ENCODE data around the gene MED10. TPM values are rescaled to one million over a fixed set of nuclear protein-coding genes. Genes with fewer than 3 reads are reported as not detected.
"Not testable (repeated sequence)": the region's sequence is repeated elsewhere in the genome, so short reads cannot be mapped to it uniquely, and the experiment has no call there.

Gene MED10
- polyA plus RNA-seq, 1 of the 3 experiments (the other 2 are of a cell fraction): 75.9 TPM

DNA sequence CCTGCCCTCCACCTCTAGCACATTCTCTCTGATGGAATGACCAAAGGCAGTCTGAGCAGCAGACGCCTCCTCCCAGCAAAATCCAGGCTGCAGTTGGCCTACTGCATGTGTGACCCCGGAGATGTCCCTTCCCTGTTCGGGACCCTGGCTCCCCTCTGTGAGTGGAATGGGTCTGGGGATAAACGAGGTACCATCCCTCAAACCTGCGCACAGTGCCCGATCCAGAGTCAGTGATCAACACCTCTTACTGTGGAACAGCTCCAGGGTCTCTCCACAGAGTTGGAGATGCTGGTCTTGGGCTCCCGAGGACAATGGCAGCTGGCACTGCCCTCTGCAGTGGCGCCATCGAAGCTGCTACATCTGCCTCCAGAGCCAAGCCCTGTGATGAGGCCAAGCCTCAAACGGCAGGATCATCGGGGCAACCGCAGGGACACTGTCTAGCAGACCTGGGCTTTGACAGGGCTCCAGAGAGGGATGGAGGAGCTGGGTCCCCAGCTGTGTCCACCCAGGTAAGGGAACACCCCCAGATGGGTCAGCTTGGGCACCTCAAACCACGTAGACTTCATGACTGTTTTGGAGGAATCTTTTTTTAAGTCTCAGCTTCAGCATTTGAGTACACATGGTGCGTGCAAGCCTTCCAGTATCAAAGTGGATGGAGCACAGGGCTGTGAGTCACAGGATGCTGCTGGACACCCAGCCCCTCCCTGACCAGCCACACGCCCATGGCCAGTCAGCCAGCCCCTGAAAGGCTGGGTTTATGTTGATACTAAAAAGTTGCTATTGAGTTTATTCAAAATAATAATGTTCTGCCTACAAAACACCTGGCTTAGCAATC lies 13.0 kb downstream of the MED10 start:
- Histone ChIP-seq H4K20me1 (ENCODE audit: insufficient read depth) (no peaks in the 10 kb centered on the region), H3K9me2 (no peaks in the 10 kb centered on the region), H3K9me3 (no peaks in the 10 kb centered on the region), H3K9ac (no peak overlapping the region), H3K4me2 (no peak overlapping the region), H3K4me1 (ENCODE audit: control insufficient read depth in 1 of 2, insufficient read depth in 2 of 2, low read depth in 1 of 2, low read length in 1 of 2) (peaks cover 0 to 4% of the 10 kb centered on the region in 2 experiments; a peak in 1 of 4 replicates), H3F3A (replicated peaks; ENCODE audit: insufficient read depth) (peaks cover 6% of the 10 kb centered on the region), H3K27me3 (ENCODE audit: insufficient read depth) (no peaks in the 10 kb centered on the region), H3K79me2 (ENCODE audit: insufficient read depth) (no peaks in the 10 kb centered on the region), H3K36me3 (replicated peaks in 1 of 2; ENCODE audit: control insufficient read depth in 1 of 2, insufficient read depth in 2 of 2, low read length in 1 of 2) (peaks cover 5 to 31% of the 10 kb centered on the region in 2 experiments), H2AFZ (ENCODE audit: low read depth) (no peak overlapping the region), H3K4me3 (ENCODE audit: low read depth in 2 of 2, low read length in 1 of 2) (no peak overlapping the region), H3K27ac (ENCODE audit: low read depth in 2 of 2, low read length in 1 of 2) (no peak overlapping the region; a peak in 1 of 4 replicates)
- TF ChIP-seq FOSL2 (IDR thresholded peaks at IDR 0.05; ENCODE audit: borderline replicate concordance, low read depth): 0 out of 2 replicates have a peak, but pooled peaks have one; percentile 6
- TF ChIP-seq SMC3 (IDR thresholded peaks at IDR 0.05; ENCODE audit: low read depth, low read length): no peak
- CTCF ChIA-PET: no interaction called here
- DNase-seq: no peak
- POLR2A ChIA-PET: no interaction called here
- WGBS (ENCODE audit: low lambda C conversion rate): 84% methylated on average over 9 of the region's 15 CpGs

DNA sequence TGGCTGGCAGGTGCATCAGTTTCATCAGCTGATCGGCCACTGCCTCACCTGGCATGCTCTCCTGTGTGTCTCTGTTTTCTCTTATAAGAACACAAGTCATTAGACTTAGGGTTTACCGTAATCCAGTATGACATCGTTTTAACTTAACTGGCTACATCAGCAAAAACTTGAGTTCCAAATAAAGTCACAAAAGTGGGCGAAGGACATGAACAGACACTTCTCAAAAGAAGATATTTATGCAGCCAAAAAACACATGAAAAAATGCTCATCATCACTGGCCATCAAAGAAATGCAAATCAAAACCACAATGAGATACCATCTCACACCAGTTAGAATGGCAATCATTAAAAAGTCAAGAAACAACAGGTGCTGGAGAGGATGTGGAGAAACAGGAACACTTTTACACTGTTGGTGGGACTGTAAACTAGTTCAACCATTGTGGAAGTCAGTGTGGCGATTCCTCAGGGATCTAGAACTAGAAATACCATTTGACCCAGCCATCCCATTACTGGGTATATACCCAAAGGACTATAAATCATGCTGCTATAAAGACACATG lies 14.8 kb downstream of the MED10 start:
- H3K9ac ChIP-seq; H4K20me1 ChIP-seq (ENCODE audit: insufficient read depth); H3K9me2 ChIP-seq; H3K9me3 ChIP-seq; H3F3A ChIP-seq (replicated peaks; ENCODE audit: insufficient read depth); H3K4me2 ChIP-seq; H3K4me3 ChIP-seq (ENCODE audit: low read depth in 2 of 2, low read length in 1 of 2); H2AFZ ChIP-seq (ENCODE audit: low read depth); H3K27ac ChIP-seq (ENCODE audit: low read depth in 2 of 2, low read length in 1 of 2); H3K79me2 ChIP-seq (ENCODE audit: insufficient read depth); H3K27me3 ChIP-seq (ENCODE audit: insufficient read depth); DNase-seq; POLR2A ChIA-PET: not testable (repeated sequence)
- H3K36me3 ChIP-seq (replicated peaks in 1 of 2; ENCODE audit: control insufficient read depth in 1 of 2, insufficient read depth in 2 of 2, low read length in 1 of 2): peaks cover 0 to 14% of the 10 kb centered on the region in 2 experiments
- CTCF ChIA-PET: interaction anchor here (0.8 to 1.1 kb wide), 2 partner anchors 162 to 866 kb away, joined by 3 to 4 read pairs; no protein-coding TSS in a partner anchor
- H3K4me1 ChIP-seq (ENCODE audit: control insufficient read depth in 1 of 2, insufficient read depth in 2 of 2, low read depth in 1 of 2, low read length in 1 of 2): peaks cover 0 to 14% of the 10 kb centered on the region in 2 experiments; a peak in 1 of 4 replicates
- WGBS (ENCODE audit: low lambda C conversion rate): 77% methylated on average over 4 of the region's 5 CpGs

DNA sequence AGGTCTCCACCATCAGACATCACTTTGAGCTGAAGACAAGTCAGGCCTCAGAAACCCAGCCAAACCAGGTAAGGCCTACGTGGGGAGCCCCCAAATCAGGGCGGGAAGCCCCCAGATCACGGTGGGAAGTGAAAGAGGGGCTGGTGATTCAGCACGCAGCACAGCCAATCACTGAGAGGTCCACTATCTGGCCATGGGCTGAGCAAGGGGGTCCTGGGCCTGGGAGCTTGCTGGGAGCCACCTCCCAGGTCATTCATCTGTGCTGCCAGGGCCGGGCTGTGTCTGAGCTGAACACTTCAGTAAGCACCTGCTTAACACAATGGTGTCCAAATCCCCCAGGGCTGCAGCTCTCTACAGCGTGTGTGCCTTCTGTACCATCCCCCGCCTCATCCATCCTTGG lies 15.5 kb downstream of the MED10 start:
- Histone ChIP-seq H3F3A (replicated peaks; ENCODE audit: insufficient read depth) (peaks cover 2% of the 10 kb centered on the region), H3K4me2 (no peak overlapping the region), H3K9me2 (no peaks in the 10 kb centered on the region), H3K27me3 (ENCODE audit: insufficient read depth) (no peaks in the 10 kb centered on the region), H3K27ac (ENCODE audit: low read depth in 2 of 2, low read length in 1 of 2) (no peak overlapping the region), H3K36me3 (replicated peaks in 1 of 2; ENCODE audit: control insufficient read depth in 1 of 2, insufficient read depth in 2 of 2, low read length in 1 of 2) (peaks cover 0 to 13% of the 10 kb centered on the region in 2 experiments), H3K4me1 (ENCODE audit: control insufficient read depth in 1 of 2, insufficient read depth in 2 of 2, low read depth in 1 of 2, low read length in 1 of 2) (peaks cover 0 to 14% of the 10 kb centered on the region in 2 experiments; a peak in 1 of 4 replicates), H3K79me2 (ENCODE audit: insufficient read depth) (no peaks in the 10 kb centered on the region), H3K9me3 (no peaks in the 10 kb centered on the region), H4K20me1 (ENCODE audit: insufficient read depth) (no peaks in the 10 kb centered on the region), H3K9ac (no peak overlapping the region), H2AFZ (ENCODE audit: low read depth) (no peak overlapping the region), H3K4me3 (ENCODE audit: low read depth in 2 of 2, low read length in 1 of 2) (no peak overlapping the region)
- no peak for DNase-seq
- ChIA-PET CTCF (interaction anchor here (0.8 to 1.1 kb wide), 2 partner anchors 161 to 865 kb away, joined by 3 to 4 read pairs; no protein-coding TSS in a partner anchor), POLR2A (no interaction called here)
- TF ChIP-seq MXI1 (IDR thresholded peaks at IDR 0.05; ENCODE audit: low read depth, low read length) (no peak), RAD21 (IDR thresholded peaks at IDR 0.05; ENCODE audit: low read length) (no peak), TAF1 (IDR thresholded peaks at IDR 0.05; ENCODE audit: borderline replicate concordance, low read depth, low read length) (no peak), SIN3A (IDR thresholded peaks at IDR 0.05; ENCODE audit: borderline replicate concordance, low read depth, low read length) (no peak), GABPA (IDR thresholded peaks at IDR 0.05; ENCODE audit: low read depth) (no peak), MEF2A (IDR thresholded peaks at IDR 0.05; ENCODE audit: borderline replicate concordance, low read depth) (no peak), FOXM1 (IDR thresholded peaks at IDR 0.05; ENCODE audit: low read depth) (no peak), GATA2 (CRISPR knock-in tag; IDR thresholded peaks at IDR 0.05) (no peak), FOSL2 (IDR thresholded peaks at IDR 0.05; ENCODE audit: borderline replicate concordance, low read depth) (no peak)
- TF ChIP-seq, protein P1, sequence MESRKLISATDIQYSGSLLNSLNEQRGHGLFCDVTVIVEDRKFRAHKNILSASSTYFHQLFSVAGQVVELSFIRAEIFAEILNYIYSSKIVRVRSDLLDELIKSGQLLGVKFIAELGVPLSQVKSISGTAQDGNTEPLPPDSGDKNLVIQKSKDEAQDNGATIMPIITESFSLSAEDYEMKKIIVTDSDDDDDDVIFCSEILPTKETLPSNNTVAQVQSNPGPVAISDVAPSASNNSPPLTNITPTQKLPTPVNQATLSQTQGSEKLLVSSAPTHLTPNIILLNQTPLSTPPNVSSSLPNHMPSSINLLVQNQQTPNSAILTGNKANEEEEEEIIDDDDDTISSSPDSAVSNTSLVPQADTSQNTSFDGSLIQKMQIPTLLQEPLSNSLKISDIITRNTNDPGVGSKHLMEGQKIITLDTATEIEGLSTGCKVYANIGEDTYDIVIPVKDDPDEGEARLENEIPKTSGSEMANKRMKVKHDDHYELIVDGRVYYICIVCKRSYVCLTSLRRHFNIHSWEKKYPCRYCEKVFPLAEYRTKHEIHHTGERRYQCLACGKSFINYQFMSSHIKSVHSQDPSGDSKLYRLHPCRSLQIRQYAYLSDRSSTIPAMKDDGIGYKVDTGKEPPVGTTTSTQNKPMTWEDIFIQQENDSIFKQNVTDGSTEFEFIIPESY (IDR thresholded peaks at IDR 0.05; ENCODE audit: borderline replicate concordance, low read depth): no peak
- TF ChIP-seq, protein P2, sequence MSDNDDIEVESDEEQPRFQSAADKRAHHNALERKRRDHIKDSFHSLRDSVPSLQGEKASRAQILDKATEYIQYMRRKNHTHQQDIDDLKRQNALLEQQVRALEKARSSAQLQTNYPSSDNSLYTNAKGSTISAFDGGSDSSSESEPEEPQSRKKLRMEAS (IDR thresholded peaks at IDR 0.05; ENCODE audit: low read depth): no peak
- TF ChIP-seq, protein P3, sequence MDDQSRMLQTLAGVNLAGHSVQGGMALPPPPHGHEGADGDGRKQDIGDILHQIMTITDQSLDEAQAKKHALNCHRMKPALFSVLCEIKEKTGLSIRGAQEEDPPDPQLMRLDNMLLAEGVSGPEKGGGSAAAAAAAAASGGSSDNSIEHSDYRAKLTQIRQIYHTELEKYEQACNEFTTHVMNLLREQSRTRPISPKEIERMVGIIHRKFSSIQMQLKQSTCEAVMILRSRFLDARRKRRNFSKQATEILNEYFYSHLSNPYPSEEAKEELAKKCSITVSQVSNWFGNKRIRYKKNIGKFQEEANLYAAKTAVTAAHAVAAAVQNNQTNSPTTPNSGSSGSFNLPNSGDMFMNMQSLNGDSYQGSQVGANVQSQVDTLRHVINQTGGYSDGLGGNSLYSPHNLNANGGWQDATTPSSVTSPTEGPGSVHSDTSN (IDR thresholded peaks at IDR 0.05): no peak
- TF ChIP-seq, protein P4, sequence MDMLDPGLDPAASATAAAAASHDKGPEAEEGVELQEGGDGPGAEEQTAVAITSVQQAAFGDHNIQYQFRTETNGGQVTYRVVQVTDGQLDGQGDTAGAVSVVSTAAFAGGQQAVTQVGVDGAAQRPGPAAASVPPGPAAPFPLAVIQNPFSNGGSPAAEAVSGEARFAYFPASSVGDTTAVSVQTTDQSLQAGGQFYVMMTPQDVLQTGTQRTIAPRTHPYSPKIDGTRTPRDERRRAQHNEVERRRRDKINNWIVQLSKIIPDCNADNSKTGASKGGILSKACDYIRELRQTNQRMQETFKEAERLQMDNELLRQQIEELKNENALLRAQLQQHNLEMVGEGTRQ (IDR thresholded peaks at IDR 0.05; ENCODE audit: borderline replicate concordance, low read depth, low read length): no peak
- 80% methylated on average over 3 of the region's 7 CpGs for WGBS (ENCODE audit: low lambda C conversion rate)

Data from SK-N-SH (cell line).